Coronary artery (tissue), 2 donors: ENCODE data around the gene PABPC3.

Source experiments
- DNase-seq: peaks from one replicate; pipeline ENCODE4 v3.0.0-alpha.2; 2017; ENCODE audit warnings: low spot score
- H3K27ac ChIP-seq, 2 donors: fragments of 200-600 bp; sonication (generic); one replicate each; pipeline ENCODE4 v1.5.1; 2016 to 2019
- H3K4me3 ChIP-seq: fragments of 200-600 bp; sonication (generic); 2 replicates; pipeline ENCODE4 v1.5.1; 2016; ENCODE audit warnings: mild to moderate bottlenecking, moderate library complexity
- CTCF ChIP-seq: fragments of 200-600 bp; sonication (generic); IDR thresholded peaks from one replicate; pipeline ENCODE4 v1.5.1; 2019; ENCODE audit warnings: antibody characterized with exemption

Gene PABPC3

GRCh38 chr13:25095851-25096453 is at the start of gene PABPC3:
Gene PABPC3 (plus strand): TSS chr13:25096136. CDS start chr13:25096199, 63 bp downstream.
- Histone ChIP-seq H3K27ac (no peak within 1 kb of the TSS), H3K4me3 (peak within 1 kb of the TSS; percentile 47)
- DNase-seq: no peak
- no peak for TF ChIP-seq CTCF

- Histone ChIP-seq H3K4me3 (peak overlapping the region; percentile 72), H3K27ac (no peak overlapping the region)
- DNase-seq: no peak
- no peak for TF ChIP-seq CTCF
These were observed 49.5 kb upstream of the PABPC3 start for GRCh38 chr13:25046274-25046984.

- no peak for DNase-seq
- no peak for TF ChIP-seq CTCF
- Histone ChIP-seq H3K4me3 (peak overlapping the region; percentile 72), H3K27ac (no peak overlapping the region)
These were observed 48.9 kb upstream of the PABPC3 start for GRCh38 chr13:25046985-25047511.

- Histone ChIP-seq H3K4me3 (no peak overlapping the region), H3K27ac (no peak overlapping the region)
- no peak for TF ChIP-seq CTCF
- DNase-seq: no peak
These were observed 44.9 kb upstream of the PABPC3 start for GRCh38 chr13:25051065-25051464.

GRCh38 chr13:25059166-25059565 is 36.8 kb upstream of the PABPC3 start:
- no peak for DNase-seq
- no peak for TF ChIP-seq CTCF
- H3K4me3 ChIP-seq: no peak overlapping the region
- no peak overlapping the region for H3K27ac ChIP-seq

GRCh38 chr13:25059958-25060357 is 36.0 kb upstream of the PABPC3 start:
- TF ChIP-seq CTCF: no peak
- DNase-seq: no peak
- H3K4me3 ChIP-seq: no peak overlapping the region
- no peak overlapping the region for H3K27ac ChIP-seq

- Histone ChIP-seq H3K27ac (no peak overlapping the region), H3K4me3 (no peak overlapping the region)
- DNase-seq: no peak
- no peak for TF ChIP-seq CTCF
These were observed 33.5 kb upstream of the PABPC3 start for GRCh38 chr13:25062479-25062878.
